Fibroblast of lung (primary cell): Measurements from ENCODE around the gene NPHP1.

ENCODE experiments used
- EZH2 ChIP-seq: IDR thresholded peaks from 2 replicates; pipeline ENCODE4 v1.5.1; 2012; ENCODE audit warnings: low read length, control low read depth, mild to moderate bottlenecking; ENCODE audit errors: missing control alignments
- TF ChIP-seq, protein P1 (sequence below), 2 donors: IDR thresholded peaks in 1 of 2; conservative IDR thresholded peaks in 1 of 2; 1 replicate in 1 of 2; 2 replicates in 1 of 2; pipeline ENCODE4 v1.5.1; 2011 to 2012; ENCODE audit warnings: low read length in 2 of 2, control low read depth in 1 of 2, inconsistent platforms in 1 of 2, low read depth in 1 of 2, mild to moderate bottlenecking in 1 of 2

DNA sequence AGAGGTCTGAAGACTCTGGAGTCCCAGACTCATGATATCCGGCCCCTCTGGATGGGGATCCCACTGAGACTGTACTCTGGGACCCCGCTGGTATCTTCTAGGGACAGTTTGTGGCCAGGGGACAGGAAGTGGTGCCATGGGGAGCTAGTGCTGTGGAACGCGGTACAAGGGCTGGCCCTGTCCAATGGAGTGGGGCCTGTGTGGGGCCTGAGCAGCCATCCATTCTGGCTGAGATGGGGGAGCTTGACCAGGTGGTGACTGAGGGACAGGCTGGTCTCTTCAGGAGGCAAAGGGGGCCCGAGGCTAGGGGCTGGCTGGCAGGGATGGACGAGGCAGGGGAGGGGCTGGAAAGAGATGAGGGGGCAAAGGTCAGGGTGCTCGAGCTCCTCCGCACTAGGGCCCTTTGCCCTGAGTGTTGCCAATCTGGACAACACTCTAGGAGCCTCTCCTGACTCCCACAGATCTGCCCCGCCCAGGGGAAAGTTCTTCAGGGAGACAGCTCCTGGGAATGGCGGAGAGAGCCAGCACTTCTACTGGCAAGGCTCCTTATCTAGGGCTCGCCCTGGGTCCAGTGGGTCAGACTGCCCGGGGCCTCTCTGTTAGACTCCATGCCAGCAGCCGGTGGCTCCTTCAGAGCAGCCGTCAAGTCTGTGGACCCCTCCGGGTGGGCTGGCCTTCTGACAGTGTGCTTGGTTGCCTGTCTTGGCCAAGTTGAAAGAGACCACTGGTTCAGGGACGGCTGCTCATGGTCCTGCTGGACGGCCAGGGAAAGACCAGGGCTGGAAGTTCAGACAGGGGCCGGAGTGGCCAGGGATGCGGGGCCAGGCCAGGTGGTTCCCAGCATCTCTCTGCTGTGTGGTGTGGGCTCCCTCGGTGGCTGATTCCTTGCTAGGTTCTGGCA, 101.5 kb downstream of the NPHP1 start:
- TF ChIP-seq, protein P1, sequence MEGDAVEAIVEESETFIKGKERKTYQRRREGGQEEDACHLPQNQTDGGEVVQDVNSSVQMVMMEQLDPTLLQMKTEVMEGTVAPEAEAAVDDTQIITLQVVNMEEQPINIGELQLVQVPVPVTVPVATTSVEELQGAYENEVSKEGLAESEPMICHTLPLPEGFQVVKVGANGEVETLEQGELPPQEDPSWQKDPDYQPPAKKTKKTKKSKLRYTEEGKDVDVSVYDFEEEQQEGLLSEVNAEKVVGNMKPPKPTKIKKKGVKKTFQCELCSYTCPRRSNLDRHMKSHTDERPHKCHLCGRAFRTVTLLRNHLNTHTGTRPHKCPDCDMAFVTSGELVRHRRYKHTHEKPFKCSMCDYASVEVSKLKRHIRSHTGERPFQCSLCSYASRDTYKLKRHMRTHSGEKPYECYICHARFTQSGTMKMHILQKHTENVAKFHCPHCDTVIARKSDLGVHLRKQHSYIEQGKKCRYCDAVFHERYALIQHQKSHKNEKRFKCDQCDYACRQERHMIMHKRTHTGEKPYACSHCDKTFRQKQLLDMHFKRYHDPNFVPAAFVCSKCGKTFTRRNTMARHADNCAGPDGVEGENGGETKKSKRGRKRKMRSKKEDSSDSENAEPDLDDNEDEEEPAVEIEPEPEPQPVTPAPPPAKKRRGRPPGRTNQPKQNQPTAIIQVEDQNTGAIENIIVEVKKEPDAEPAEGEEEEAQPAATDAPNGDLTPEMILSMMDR (conservative IDR thresholded peaks at IDR 0.05 in 1 of 2, IDR thresholded peaks at IDR 0.05 in 1 of 2; ENCODE audit: low read depth in 1 of 2, low read length in 2 of 2) = no peak
- no peak for TF ChIP-seq EZH2
